GM10248 (cell line): ENCODE measurements around the gene ANG.
"Not testable (repeated sequence)": the region's sequence is repeated elsewhere in the genome, so short reads cannot be mapped to it uniquely, and the experiment has no call there.

Source experiments
- CTCF ChIA-PET: fragments of 300-600 bp; sonication (Branson Sonifier 250); formaldehyde crosslinking; extraction: SDS; loops from one replicate; lab custom pipeline; 2021; ENCODE audit warnings: antibody characterized with exemption; lab: Yijun Ruan, JAX
- POLR2A ChIA-PET: fragments of 350-650 bp; sonication (Branson Sonifier 250); formaldehyde crosslinking; extraction: SDS; loops from one replicate; lab custom pipeline; 2020; ENCODE audit warnings: antibody characterized with exemption; lab: Yijun Ruan, JAX
- DNase-seq: peaks from one replicate; pipeline ENCODE4 v3.0.0; 2012; ENCODE audit errors: extremely low spot score
- CTCF ChIP-seq: IDR thresholded peaks from 2 replicates; pipeline ENCODE4 v1.5.1; 2012; ENCODE audit warnings: mild to moderate bottlenecking, low read depth; ENCODE audit errors: extremely low read depth, missing control alignments, control extremely low read depth

The ANG gene

GRCh38 chr14:20659336-20659735 lies 29.2 kb upstream of the ANG start:
- DNase-seq, result no peak
- TF ChIP-seq CTCF, result no peak
- POLR2A ChIA-PET, result interaction anchor here (1.0 kb wide), 1 partner anchor 316 kb away, joined by 3 read pairs; no protein-coding TSS in a partner anchor

GRCh38 chr14:20659813-20660395 lies 28.7 kb upstream of the ANG start:
- POLR2A ChIA-PET, result interaction anchor here (1.0 kb wide), 1 partner anchor 317 kb away, joined by 3 read pairs; no protein-coding TSS in a partner anchor
- CTCF ChIA-PET, result interaction anchor here (1.1 to 11.0 kb wide), 4 partner anchors 9 to 37 kb away, joined by 3 to 199 read pairs (median 24); partner anchors contain the start of genes ANG and RNASE4
- TF ChIP-seq CTCF, result no peak
- no peak for DNase-seq

More at GRCh38 chr14:20659336-20659735, 29.2 kb upstream of the ANG start:
- CTCF ChIA-PET, result interaction anchor here (1.1 to 11.0 kb wide), 8 partner anchors 9 to 50 kb away, joined by 3 to 199 read pairs (median 6); partner anchors contain the start of genes ANG and RNASE4

GRCh38 chr14:20661197-20661596 lies 27.4 kb upstream of the ANG start:
- TF ChIP-seq CTCF, result no peak
- ChIA-PET POLR2A (no interaction called here), CTCF (interaction anchor here (11.0 kb wide), 1 partner anchor 21 kb away, joined by 199 read pairs; the partner anchor contains the start of genes ANG and RNASE4)
- DNase-seq, result no peak

- DNase-seq, result peak; percentile 55
- POLR2A ChIA-PET, result interaction anchor here (0.7 to 1.4 kb wide), 4 partner anchors 18 to 179 kb away, joined by 3 to 5 read pairs (median 4); no protein-coding TSS in a partner anchor
- CTCF ChIA-PET, result interaction anchor here (0.8 to 11.0 kb wide), 5 partner anchors 10 to 50 kb away, joined by 3 to 199 read pairs (median 5); partner anchors contain the start of genes ANG and RNASE4
- peak; percentile 59 for TF ChIP-seq CTCF
These were observed 25.4 kb upstream of the ANG start for GRCh38 chr14:20662968-20663732.

GRCh38 chr14:20666400-20666961 lies 22.1 kb upstream of the ANG start:
- CTCF ChIA-PET, result interaction anchor here (1.4 to 11.0 kb wide), 7 partner anchors 16 to 192 kb away, joined by 3 to 199 read pairs (median 7); partner anchors contain the start of genes ANG and RNASE4
- POLR2A ChIA-PET, DNase-seq: not testable (repeated sequence)

- peak; percentile 72 for DNase-seq
- no peak for TF ChIP-seq CTCF
- POLR2A ChIA-PET, result interaction anchor here (1.4 to 2.4 kb wide), 2 partner anchors 13 to 325 kb away, joined by 4 to 16 read pairs; partner anchors contain the start of gene PARP2
- CTCF ChIA-PET, result interaction anchor here (0.7 to 3.3 kb wide), 12 partner anchors 9 to 303 kb away, joined by 3 to 49 read pairs (median 4); no protein-coding TSS in a partner anchor
These were observed 20.6 kb upstream of the ANG start for GRCh38 chr14:20667957-20668356.
